ENCODE data around the gene MROH7.

Gene MROH7

DNA sequence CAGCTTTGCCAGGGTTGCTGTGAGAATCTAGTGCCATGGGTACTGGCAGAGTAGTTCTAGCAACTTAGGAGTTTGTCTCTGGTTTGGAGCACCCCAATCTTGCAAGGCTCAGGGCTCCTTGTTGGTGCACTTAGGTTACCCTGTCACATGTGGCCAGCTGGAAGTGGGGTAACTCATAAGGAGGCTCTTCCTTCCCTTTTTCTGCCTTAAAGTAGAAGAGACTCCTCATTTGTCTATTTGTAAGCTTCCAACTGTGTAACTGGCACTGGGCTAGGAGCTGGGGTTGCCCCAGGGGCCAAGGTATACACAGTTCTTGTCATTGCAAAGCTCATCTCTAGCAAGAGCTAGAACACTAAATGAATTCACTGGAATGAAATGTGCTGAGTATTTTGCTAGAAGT is 10.6 kb downstream of the MROH7 start:
- DNase-seq: peak; percentile 50

- DNase-seq: no peak
Observed at GRCh38 chr1:54653036-54653435, 11.4 kb downstream of the MROH7 start.

DNA sequence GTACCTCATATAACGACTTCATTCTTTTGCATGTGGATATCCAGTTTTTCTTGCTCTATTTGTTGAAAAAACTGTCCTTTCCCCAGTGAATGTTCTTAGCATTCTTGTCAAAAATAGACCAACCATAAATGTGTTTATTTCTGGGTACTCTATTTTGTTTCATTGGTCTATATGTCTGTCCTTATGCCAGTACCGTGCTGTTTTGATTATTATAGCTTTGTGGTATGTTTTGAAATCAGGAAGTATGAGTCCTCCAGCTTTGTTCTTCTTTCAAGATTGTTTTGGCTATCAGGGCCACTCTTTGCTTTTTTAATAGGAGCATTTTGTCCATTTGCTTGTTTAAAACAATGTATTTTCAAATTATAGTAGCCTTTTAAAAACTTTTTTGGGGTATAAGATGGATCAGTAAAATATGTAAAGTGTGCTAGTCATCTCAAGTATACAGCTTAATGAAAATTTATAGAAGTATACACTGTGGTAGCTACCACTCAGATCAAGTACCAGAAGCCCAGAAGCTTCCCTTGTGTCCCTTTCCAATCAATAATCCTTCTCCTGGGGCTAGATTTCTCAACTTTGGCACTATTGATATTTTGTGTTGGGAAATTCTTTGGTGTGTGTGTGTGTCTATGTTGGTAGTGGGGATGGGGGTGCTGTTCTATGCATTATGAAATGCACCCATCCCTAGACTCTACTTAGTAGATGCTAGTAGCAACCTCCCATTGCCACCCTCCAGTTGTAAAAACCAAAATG is 16.8 kb downstream of the MROH7 start:
- DNase-seq: no peak

DNA sequence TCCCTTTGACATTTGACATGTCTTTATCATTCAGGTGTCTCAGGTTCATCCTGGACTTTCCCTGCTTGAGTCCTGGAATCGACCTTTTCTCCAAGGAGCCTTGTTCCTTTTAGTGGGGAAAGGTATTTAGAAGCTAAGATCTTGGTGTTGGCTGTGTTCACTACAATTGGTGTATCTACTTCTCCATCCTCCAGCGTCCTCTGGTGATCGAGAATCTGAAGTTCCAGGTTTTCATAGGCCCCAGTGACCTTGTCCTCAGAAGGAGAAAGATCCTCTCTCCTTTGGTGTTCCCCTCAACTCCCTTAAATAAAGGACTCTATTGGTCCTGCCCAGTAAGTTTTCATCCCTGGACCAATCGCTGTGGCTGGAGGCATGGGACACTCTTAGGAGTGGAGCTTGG is 22.1 kb downstream of the MROH7 start:
- DNase-seq: no peak

DNA sequence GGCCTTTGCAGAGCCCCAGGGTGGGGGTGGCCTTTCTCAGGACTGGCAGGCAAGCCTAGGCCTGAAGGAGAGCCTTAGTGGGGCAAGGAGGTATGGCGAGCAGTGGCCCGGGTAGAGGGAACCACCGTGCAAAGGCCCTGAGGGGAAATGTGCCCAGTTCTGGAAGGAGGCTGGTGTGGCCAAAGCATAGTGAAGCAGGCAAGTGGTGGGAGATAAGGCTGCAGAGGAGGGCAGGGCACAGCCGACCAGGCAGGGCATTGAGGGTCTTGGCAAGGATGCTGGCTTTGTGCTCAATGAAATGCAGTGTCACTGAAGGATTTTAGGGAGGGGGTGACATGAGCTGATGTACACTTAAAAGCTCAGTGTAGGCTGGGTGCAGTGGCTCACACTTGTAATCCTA is 22.8 kb downstream of the MROH7 start:
- DNase-seq: no peak

DNA sequence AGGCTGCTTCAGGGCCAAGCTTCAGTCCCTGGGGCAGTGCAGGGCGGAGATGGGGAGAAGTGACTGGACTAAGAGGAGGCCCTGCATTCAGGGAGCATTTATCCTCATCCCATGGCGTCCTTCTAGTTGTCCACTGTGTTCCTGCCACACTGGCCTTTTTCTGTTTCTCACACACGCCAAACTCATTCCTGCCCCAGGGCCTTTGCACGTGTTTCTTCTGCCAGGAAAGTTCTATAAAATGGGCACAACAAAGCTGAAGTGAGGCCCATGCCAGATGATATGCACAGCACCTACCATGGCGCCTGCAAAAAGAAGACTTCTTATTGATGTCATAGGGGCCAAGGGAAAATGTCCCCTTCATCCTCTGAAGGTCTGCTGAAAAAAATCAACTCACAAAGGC is 24.3 kb downstream of the MROH7 start:
- no peak for DNase-seq

GRCh38 chr1:54666333-54666732 is 24.7 kb downstream of the MROH7 start:
- no peak for DNase-seq

GRCh38 chr1:54667797-54668196 is 26.2 kb downstream of the MROH7 start:
- no peak for DNase-seq

- DNase-seq: no peak
Observed at GRCh38 chr1:54668567-54668966, 27.0 kb downstream of the MROH7 start.

GRCh38 chr1:54671985-54672608 is 30.5 kb downstream of the MROH7 start:
- DNase-seq: peak; percentile 80

DNA sequence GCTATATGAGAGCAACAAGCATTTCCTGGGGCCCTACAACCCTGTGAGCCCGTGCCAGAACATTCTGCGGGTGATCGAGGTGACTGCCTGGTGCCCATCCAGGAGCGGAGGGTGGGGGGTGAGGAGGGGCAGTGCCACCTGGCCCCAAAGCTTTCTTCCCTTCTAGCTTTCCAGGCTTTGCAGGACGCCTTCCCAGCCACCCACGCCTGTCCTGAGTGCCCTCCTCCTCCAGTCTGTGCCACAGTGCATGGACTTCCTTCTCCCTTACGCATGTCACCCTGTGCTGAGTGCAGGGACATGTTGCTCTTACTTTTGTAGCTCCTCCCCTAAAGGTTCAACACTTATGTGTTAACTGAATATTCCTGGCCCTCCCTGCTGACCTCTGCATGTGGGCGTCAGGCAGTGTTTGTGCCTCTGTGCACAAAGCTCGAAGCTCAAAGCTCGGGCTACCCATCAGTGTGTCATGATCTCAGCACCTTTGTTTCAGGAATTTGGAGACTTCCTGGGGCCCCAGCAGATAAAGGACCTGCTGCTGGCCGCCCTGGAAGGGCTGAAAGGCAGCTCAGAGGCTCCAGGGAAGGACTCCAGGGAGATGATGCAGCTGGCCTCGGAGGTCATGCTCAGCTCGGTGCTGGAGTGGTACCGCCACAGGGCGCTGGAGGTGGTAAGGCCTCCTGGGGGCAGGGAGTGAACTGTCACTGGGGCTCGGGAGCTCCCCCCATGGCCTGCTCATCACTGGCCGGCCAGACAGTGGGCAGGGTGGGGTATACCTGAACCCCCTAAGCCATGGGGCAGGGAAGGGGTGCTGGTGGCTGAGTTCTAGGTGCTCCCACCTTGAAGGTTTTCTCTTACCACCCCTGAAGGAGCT is 37.4 kb downstream of the MROH7 start:
- DNase-seq: no peak

DNA sequence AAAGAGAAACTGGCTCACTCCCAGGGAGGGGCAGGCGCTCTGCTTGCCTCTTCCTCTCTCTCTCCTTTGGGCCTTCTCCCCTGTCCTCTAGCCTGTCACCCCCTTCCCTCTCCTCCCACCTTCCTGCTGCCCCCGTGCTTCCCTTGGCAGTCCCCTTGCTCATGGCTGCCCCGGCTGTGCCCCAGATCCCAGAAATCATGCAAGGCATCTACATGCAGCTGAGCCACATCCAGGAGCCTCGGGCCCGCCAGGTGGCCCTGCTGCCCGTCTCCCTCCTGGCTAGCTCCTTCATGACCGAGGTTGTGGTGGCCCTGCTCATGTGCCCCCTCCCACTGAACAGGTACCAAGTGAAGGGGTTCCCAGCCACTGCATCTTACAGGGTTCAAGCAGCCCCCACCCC is 38.1 kb downstream of the MROH7 start:
- no peak for DNase-seq

GRCh38 chr1:54680387-54680786 is 38.8 kb downstream of the MROH7 start:
- no peak for DNase-seq

DNA sequence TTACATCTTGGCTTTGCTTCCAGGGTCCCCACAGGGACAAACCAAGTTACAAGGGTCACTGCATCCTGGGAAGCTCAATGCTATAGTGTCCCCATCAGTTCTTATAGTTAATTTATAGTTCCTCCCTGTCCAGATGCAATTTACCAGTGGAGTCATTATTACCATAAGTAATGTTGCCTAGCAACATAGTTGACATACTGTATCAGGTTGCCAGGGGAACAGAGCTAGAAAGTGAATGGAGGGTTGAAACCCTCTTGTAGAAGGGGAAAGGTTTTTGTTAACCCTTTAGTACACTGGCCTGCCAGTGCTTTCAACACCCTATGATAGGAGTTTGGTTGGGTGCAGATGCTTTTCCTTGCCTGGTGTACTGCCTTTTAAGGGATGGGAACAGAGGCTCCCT is 39.8 kb downstream of the MROH7 start:
- DNase-seq: peak; percentile 13

- DNase-seq: no peak
Observed at GRCh38 chr1:54683453-54683852, 41.9 kb downstream of the MROH7 start.

DNA sequence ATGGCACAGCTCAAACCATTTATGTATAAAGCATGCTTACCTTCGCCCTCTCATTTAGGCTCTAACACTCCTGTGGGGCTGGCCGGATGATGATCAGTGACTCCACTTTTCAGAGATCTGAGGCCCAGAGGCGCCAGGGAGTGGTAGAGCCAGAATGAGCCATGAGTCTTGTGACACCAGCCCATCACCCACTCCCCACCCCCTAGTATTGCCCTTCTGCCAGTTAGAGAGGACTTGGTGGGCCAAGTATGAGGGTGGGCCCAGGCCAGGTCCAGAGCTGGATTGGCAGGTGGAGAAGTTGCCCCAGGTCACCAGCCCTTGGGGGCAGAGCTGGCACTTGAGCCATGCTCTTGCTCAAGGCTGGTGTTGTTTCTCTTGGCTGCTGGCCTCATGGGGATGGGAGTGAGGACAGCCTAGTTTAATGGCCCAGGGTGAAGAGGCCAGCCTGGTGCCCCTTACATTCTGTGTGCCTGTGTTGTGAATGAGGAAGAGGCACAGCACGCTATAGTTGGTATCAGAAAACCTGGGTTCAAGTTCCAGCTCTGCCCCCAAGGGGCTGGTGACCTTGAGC is 43.8 kb downstream of the MROH7 start:
- DNase-seq: no peak

- no peak for DNase-seq
Observed at GRCh38 chr1:54686155-54686554, 44.6 kb downstream of the MROH7 start.

GRCh38 chr1:54694771-54695170 is 53.2 kb downstream of the MROH7 start:
- no peak for DNase-seq

GRCh38 chr1:54695221-54695620 is 53.6 kb downstream of the MROH7 start:
- no peak for DNase-seq

DNA sequence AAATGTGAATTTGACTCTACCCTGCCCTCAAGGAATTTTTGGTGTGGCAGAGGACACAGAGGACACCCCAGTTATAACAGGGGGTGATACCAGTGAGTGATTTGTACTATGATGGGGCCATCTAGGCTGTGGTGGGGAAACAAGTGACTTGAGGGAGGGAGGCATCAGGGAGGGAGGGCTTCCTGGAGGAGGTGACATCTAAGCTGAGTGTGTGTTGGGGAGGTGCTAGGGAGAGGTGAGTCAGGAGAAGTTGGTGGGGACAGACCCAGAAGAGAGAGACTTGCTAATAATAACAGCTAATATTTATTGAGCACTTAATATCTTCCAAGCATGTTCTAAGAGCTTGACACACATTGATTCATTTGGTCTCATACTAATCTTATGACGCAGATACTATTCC is 54.2 kb downstream of the MROH7 start:
- no peak for DNase-seq

- DNase-seq: no peak
Observed at GRCh38 chr1:54696262-54696661, 54.7 kb downstream of the MROH7 start.

- no peak for DNase-seq
Observed at GRCh38 chr1:54697896-54698295, 56.3 kb downstream of the MROH7 start.

GRCh38 chr1:54698346-54698745 is 56.8 kb downstream of the MROH7 start:
- DNase-seq: no peak
